Measurements from ENCODE around the gene PAQR6. TPM values are rescaled to one million over a fixed set of nuclear protein-coding genes. Genes with fewer than 3 reads are reported as not detected.

The PAQR6 gene
- total RNA-seq, result 10 to 100 TPM in 1 of 6 donors, 1 to 10 TPM in 5; 1.3 to 10.5 (median 2.9) TPM

- H3K9me3 ChIP-seq, result no peaks in the 10 kb centered on the region
- H3K4me3 ChIP-seq, result no peak within 1 kb of the TSS
- H3K36me3 ChIP-seq, result peaks cover 30 to 45% (median 37%) of the 10 kb centered on the region in 4 donors
- H3K27ac ChIP-seq, result no peak within 1 kb of the TSS
- 53 to 59% methylated on average over 14 to 16 of the region's 16 CpGs for WGBS, 2 donors
- DNase-seq (peak in 1 of 2 donors; percentile 79), ATAC-seq (ENCODE audit: low FRiP score in 2 of 2) (peak in 1 of 2 donors; percentile 3)
- TF ChIP-seq POLR2AphosphoS5 (IDR thresholded peaks at IDR 0.05), result no peak
- no peak for TF ChIP-seq POLR2A (IDR thresholded peaks at IDR 0.05)
- no peak for TF ChIP-seq CTCF (IDR thresholded peaks at IDR 0.05)
- TF ChIP-seq EP300 (IDR thresholded peaks at IDR 0.05), result no peak
- H3K27me3 ChIP-seq, result peaks cover 0 to 8% (median 0%) of the 10 kb centered on the region in 4 donors
- peaks cover 18 to 37% (median 33%) of the 10 kb centered on the region in 4 donors for H3K4me1 ChIP-seq
Measured at GRCh38 chr1:156247460-156248322, at the start of gene PAQR6. Gene PAQR6, minus strand, starts transcription at chr1:156248056. Its CDS starts 1,325 bp downstream, at chr1:156246731.

GRCh38 chr1:156295391-156295947, 47.6 kb upstream of the PAQR6 start, which contains the start of gene GLMP:
Gene GLMP, minus strand, starts transcription at chr1:156295679. Its CDS starts 34 bp downstream, at chr1:156295645.
- Histone ChIP-seq H3K9me3 (no peaks in the 10 kb centered on the region), H3K4me1 (peaks cover 11 to 41% (median 24%) of the 10 kb centered on the region in 4 donors), H3K36me3 (peaks cover 0 to 13% (median 5%) of the 10 kb centered on the region in 4 donors), H3K27ac (peak within 1 kb of the TSS; percentile 21 to 85 (median 60)), H3K4me3 (peak within 1 kb of the TSS; percentile 43 to 87 (median 76)), H3K27me3 (no peaks in the 10 kb centered on the region)
- ATAC-seq (ENCODE audit: low FRiP score in 2 of 2), result peak; percentile 61 to 71
- TF ChIP-seq EP300 (IDR thresholded peaks at IDR 0.05) (no peak), POLR2A (IDR thresholded peaks at IDR 0.05) (peak in 1 of 4 donors; percentile 60), CTCF (IDR thresholded peaks at IDR 0.05) (no peak), POLR2AphosphoS5 (IDR thresholded peaks at IDR 0.05) (peak in 1 of 2 donors; percentile 22)
- WGBS, 2 donors, result 1 to 2% methylated on average over 17 of the region's 17 CpGs
- DNase-seq, result peak; percentile 71 to 73

GRCh38 chr1:156293895-156294294, 46.0 kb upstream of the PAQR6 start:
- no peak for DNase-seq
- WGBS, 2 donors, result 91 to 94% methylated on average over 9 of the region's 9 CpGs
- no peaks in the 10 kb centered on the region for H3K9me3 ChIP-seq
- TF ChIP-seq POLR2AphosphoS5 (IDR thresholded peaks at IDR 0.05) (no peak), POLR2A (IDR thresholded peaks at IDR 0.05) (no peak), CTCF (IDR thresholded peaks at IDR 0.05) (no peak), EP300 (IDR thresholded peaks at IDR 0.05) (no peak)
- H3K36me3 ChIP-seq, result peaks cover 0 to 13% (median 6%) of the 10 kb centered on the region in 4 donors
- no peak overlapping the region for H3K4me3 ChIP-seq
- no peak overlapping the region for H3K27ac ChIP-seq
- H3K27me3 ChIP-seq, result no peaks in the 10 kb centered on the region
- H3K4me1 ChIP-seq, result peaks cover 11 to 41% (median 25%) of the 10 kb centered on the region in 4 donors
- ATAC-seq (ENCODE audit: low FRiP score in 2 of 2), result no peak

- no peak for TF ChIP-seq CTCF (IDR thresholded peaks at IDR 0.05)
- no peak for TF ChIP-seq POLR2A (IDR thresholded peaks at IDR 0.05)
- TF ChIP-seq POLR2AphosphoS5 (IDR thresholded peaks at IDR 0.05), result no peak
- no peak for TF ChIP-seq EP300 (IDR thresholded peaks at IDR 0.05)
- H3K4me1 ChIP-seq, result peaks cover 11 to 41% (median 25%) of the 10 kb centered on the region in 4 donors
- no peak overlapping the region for H3K4me3 ChIP-seq
- H3K36me3 ChIP-seq, result peaks cover 0 to 17% (median 6%) of the 10 kb centered on the region in 4 donors
- no peak overlapping the region for H3K27ac ChIP-seq
- DNase-seq (no peak), ATAC-seq (ENCODE audit: low FRiP score in 2 of 2) (no peak)
- no peaks in the 10 kb centered on the region for H3K9me3 ChIP-seq
- WGBS, 2 donors, result 93 to 95% methylated on average over 8 of the region's 8 CpGs
- H3K27me3 ChIP-seq, result no peaks in the 10 kb centered on the region
Measured at GRCh38 chr1:156293098-156293434, 45.2 kb upstream of the PAQR6 start.

Data from upper lobe of left lung (tissue), 6 donors.